GM19395 (cell line): Measurements from ENCODE around the gene SNAI1.
"Not testable (repeated sequence)": the region's sequence is repeated elsewhere in the genome, so short reads cannot be mapped to it uniquely, and the experiment has no call there.

Experiments
- ATAC-seq: cut with Tn5 transposase; IDR thresholded peaks from one replicate; pipeline ENCODE4 v1.9.1; 2021; ENCODE audit warnings: mild to moderate bottlenecking, moderate library complexity; ENCODE audit not compliant: unreplicated experiment

SNAI1 gene

DNA sequence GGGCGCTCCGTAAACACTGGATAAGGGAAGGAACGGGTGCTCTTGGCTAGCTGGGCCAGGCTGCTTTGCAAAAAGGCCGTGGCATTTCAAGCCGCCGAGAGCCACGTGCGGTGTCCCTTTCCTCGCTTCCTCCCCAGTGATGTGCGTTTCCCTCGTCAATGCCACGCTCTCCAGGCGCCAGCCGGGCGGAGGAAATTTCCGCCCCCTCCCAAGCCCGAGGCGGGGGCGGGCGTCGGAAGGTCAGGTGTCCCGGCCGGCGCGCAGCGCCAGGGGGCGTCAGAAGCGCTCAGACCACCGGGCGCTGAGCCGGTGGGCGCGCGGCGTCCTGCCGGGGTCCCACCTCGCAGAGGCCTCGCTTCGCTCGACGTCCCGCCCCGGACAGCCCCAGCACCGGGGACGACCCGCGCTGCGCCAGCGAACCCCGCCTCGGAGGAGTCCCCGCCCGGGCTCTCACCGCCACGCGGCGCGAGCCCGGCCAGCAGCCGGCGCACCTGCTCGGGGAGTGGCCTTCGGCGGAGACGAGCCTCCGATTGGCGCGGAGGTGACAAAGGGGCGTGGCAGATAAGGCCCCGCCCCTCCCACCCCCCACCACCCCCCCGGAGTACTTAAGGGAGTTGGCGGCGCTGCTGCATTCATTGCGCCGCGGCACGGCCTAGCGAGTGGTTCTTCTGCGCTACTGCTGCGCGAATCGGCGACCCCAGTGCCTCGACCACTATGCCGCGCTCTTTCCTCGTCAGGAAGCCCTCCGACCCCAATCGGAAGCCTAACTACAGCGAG, at the start of gene SNAI1:
TSS of gene SNAI1 (plus strand) at position 635 of the 777 bp plus-strand sequence. CDS start at position 715, 80 bp downstream.
- ATAC-seq = no peak

DNA sequence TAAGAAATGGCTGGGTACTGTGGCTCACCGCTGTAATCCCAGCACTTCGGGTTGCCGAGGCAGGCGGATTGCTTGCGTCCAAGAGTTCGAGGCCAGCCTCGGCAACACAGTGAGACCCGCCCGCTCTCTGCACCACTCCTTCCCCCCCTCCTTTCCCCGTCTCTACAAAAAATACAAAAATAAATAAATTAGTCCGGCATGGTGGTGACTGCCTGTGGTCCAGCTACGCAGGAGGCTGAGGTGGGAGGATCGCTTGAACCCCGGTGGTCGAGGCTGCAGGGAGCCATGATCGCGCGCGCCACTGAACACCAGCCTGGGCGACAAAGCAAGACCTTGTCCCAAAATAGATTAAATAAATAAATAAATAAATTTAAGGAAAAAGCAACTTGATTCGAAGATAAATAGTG, 47.0 kb upstream of the SNAI1 start:
- no peak for ATAC-seq

DNA sequence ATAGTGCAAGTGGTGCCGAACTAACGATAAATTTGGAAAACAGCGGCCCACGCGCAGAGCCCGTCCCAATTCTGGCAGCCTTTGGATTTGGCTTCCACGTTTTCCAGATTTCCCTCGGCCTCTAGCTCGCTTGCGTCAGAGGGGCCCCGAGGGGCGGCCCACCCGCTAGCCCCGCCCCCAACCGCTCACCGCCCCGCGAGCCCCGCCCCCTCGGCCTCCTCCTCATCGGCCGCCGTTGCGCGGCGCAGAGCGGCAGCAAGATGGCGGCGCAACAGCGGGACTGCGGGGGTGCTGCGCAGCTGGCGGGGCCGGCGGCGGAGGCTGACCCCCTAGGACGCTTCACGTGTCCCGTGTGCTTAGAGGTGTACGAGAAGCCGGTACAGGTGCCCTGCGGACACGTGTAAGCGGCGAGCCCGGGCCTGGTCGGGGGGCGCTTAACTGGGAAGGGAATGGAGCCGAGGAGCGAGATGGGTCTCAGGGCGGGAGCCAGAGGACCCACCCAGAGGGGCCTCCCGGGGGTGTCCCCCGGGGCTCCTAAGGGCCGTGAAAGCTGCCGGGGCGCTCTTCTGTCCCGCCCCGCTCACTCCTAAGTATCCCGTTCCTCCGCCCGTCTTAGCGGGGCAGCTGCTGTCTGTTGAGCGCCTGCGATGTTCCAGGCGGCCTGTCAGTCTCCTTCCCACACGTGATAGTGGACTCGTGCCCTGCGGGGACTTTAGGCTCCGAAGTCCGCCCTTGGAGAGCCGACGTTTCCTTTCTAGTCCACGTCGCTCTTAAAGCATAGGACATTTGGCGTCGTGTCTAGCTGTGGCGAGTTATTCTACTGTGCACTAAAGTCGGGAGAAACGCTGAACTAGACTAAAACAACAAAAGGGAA, 46.4 kb upstream of the SNAI1 start, which contains the start of gene RNF114:
TSS of gene RNF114 (plus strand) at position 245 of the 874 bp plus-strand sequence. CDS start at position 261, 16 bp downstream.
- ATAC-seq = peak; percentile 64

DNA sequence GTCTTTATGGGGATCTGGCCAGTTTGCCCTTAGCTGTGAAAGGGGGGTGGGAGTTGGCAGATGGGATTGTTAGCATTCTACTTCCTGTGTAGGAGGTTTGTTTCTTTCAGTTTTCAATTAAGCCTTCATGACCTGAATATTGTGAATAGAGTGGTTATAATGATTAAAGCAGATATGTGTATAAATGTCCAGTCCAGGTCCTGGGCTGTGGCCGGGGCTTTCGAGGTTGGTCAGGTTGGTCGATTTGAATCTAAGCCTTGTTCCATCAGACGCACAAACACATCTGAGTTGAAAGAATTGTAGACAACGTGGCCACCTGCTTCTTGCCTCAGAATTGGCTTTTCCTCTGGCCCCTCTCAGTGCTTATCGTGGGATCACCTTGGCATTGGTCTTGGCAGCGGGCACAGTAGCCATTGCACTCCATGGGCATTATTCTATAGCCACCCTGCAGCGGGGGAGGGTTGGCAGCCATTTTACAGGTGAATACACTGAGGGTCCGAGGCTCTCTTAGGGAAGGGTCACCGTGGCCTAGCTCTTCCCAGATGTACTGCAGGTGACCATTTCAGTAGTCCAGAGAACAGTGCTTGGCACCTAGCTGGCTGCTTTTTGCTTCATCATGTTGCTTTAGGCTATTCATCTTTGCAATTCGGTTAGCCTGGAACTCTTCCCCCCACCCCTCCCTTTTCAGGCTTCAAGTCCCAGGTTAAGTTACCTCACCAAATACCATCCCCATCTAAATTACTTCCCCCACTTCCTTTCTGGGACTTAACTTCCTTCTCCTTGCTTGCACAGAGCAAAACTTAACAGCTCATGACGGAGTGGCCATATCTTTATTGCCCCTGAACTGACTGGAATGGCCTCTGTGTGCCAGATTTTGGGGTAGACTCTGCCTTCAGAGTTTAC, 45.5 kb upstream of the SNAI1 start:
- ATAC-seq = no peak

DNA sequence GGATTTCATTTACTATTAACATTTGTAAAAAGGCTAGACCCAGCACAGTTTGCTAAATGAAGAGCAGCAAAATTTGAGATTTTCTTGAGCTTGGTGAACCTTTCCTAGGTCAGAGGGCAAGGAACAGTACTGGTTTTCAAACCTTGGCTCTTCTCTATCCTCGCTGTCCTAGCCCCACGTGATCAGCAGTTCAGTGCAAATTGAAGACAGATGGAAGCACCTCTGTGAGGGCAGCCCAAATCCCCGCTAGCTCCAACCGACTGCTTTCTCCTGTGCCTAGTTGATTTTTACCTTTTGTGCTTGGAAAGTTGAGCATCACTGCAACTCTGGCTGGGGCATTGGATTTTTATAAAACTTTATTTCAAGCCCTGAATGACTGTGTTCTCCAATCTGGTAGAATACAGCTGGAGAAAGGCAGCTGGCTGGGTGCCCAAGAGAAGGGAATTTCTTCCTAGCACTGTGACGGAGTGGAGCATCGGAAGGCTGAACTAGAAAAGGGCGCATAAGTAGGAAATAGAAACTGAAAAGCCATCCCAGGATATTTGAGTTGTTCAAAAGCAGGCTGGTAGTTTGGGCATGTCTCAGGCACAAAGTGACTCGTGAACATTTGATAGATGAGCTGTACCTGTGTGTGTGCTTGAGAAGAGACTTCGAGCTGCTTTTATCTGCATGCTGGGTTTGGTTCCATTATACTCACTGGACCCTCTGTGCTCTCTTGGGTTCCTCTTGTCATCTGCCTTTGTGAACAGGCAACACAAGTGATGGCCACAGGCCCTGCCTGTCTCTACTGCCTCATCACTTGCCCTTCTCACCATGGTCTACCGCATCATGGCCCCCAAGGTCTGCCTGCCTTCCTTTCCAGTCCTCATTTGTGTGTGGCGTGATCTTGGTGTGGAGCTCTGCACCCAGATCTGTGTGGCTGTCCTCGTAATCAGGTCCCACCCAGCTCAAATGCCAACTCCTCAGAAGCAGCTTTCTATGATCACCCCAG, 44.3 kb upstream of the SNAI1 start:
- no peak for ATAC-seq

DNA sequence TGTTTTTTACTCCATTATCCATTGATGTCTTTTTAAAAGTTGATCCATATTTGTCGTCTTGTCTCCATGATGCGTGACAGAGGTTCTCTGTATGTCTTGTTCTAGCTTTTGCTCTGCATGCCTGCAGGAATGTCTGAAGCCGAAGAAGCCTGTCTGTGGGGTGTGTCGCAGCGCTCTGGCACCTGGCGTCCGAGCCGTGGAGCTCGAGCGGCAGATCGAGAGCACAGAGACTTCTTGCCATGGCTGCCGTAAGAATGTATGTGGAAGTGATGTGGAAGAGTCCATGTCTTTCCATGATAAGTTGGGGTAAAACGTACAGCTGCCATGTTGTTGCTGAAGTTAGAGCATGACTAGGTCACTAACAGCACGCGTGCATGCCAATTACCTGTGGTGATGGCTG, 41.3 kb upstream of the SNAI1 start:
- ATAC-seq = no peak

DNA sequence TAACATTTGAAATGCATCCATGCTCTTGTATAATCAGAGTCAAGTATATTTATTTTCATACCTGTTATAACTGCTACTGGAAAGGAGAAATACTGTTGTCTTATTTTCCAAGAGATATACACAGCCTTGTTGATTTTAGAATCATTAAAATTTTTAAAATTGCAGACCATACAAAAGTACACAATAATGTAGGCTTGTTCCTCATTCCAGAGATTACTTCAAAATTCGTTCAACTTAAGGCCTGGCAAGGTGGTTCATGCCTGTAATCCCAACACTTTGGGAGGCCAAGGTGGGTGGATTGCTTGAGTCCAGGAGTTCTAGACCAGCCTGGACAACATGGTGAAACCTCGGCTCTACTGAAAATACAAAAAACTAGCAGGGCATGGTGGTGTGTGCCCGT, 40.5 kb upstream of the SNAI1 start:
- no peak for ATAC-seq

DNA sequence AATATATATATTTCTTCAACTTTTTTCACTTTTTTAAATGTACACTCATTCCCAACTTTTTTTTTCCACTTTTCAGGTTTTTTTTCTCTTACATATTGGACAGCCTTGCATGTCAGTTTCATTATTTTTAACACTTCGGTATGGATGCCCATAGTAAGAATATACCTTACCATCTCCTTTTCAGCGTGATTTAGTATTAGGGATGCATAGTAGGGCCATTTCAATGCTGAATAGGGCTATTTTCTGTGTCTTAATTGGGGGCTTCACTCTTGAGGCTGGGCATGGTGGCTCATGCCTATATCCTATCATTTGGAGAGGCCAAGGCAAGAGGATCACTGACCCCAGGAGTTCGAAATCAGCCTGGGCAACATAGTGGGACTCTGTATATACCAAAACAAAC, 39.8 kb upstream of the SNAI1 start:
- no peak for ATAC-seq

DNA sequence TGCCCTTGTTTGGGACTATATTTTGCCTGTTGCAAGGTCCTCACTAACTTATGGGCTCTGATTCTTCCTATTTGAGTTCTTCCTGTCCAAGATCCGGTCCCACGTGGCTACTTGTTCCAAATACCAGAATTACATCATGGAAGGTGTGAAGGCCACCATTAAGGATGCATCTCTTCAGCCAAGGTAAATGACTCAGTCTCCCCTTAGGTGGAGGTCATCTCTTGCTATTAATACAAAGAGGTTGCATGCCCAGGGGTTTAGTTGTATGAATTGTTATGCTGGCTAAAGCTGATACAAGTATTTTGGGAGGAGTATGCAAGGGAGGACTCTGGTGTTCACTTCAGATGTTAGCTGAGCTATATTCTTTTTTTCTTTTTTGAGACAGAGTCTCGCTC, 37.5 kb upstream of the SNAI1 start:
- no peak for ATAC-seq

DNA sequence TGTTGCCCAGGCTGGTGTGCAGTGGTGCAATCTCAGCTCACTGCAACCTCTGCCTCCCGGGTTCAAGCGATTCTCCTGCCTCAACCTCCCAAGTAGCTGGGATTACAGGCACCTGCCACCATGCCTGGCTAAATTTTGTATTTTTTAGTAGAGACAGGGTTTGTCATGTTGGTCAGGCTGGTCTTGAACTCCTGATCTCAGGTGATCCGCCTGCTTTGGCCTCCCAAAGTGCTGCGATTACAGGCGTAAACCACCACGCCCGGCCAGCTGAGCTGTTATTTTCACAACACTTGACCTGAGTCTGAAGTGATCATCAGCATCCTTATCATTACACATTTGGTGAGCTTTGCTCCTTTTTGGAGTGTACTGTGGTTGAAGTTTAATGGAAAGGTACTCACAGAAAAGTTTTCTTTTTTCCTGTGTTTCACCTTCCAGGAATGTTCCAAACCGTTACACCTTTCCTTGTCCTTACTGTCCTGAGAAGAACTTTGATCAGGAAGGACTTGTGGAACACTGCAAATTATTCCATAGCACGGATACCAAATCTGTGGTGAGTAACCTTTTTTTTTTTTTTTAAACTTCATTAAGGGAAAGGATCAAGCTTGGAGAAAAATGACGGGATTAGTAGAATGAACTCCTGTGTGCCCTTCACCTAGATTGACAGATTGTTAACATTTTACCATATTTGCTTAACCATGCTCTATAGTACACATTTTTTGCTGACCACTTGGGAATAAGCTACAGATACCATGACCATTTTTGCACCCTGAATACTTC, 36.9 kb upstream of the SNAI1 start:
- ATAC-seq = no peak

DNA sequence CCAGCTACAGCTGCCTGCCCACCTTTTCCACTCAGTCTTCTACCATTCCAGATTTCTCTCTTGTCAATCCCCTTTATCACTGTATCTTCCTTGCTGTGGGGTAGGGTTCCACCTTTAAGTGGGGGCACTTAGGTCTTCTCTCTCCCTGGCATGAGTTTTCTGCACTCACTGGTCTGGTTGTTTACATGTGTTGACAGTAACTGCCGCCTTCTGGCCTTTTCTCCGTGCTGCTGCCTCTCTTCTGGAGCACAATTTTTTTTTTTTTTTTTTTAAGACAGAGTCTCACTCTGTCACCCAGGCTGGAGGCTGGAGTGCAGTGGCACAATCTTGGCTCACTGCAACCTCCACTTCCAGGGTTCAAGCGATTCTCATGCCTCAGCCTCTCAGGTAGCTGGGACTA, 34.6 kb upstream of the SNAI1 start:
- ATAC-seq = no peak

DNA sequence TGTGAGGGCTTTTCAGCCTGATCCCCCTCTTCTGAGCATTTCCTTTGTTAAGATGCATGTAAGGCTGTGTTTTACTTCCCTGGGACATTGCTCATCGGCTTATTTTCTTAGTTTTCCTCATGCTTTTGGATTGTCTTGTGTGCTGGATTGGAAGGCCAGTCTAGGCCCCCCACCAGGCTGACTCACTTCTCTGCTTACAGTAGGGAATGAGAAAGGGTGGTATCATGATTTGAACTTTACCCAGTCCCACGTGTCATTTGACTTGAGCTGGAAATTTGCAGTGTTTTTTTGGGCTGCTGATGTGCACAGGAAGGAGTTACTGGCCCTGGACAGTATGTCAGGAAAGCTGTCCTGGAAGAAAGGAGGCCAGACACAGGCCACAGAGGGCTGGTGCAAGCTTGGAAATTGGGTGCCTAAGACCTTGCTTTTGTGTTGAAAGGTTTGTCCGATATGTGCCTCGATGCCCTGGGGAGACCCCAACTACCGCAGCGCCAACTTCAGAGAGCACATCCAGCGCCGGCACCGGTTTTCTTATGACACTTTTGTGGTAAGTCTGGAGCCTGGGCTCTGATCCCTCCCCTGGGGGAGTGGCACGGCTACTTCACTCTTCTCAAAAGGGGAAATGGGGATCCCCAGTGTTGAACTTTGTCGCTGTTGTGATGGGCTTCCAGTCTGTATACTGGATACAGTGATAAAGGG, 33.8 kb upstream of the SNAI1 start:
- no peak for ATAC-seq

DNA sequence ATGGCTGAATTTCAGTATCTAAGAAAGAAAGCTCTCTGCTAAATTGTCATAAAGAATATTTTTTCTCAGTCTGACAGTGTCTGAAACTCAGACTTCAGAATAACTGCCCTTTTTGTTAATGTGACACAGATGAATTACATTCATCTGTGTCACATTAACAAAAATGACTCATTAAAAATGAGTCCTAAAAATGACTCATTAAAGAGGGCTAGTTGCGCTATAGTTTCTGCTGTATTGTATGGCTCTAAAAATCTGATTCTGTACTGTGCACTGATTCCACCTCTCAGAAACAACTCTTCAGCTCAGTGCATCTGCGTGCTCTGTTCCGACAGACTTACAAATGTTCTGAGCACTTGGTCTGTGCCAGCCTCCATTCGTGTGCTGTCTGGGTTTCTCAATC, 31.6 kb upstream of the SNAI1 start:
- ATAC-seq = no peak

DNA sequence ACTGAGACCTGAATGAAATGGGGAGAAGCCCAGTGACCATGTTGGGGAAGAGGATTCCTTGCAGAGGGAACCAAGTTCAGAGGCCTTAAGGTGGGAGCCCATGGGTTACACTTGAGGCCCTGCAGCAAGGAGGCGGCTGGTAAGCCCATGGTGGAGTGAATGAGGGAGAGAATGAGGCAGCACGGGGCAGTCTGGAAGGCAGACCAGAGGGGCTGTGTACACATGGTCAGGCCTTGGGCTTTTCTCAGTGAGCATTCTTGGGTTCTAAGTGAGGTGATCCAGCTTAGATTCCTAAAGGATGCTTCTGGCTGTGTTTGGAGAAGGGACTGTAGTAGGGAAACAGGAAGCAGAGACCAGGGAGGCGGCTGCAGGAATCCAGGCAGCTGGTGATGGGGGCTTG, 27.6 kb upstream of the SNAI1 start:
- no peak for ATAC-seq

DNA sequence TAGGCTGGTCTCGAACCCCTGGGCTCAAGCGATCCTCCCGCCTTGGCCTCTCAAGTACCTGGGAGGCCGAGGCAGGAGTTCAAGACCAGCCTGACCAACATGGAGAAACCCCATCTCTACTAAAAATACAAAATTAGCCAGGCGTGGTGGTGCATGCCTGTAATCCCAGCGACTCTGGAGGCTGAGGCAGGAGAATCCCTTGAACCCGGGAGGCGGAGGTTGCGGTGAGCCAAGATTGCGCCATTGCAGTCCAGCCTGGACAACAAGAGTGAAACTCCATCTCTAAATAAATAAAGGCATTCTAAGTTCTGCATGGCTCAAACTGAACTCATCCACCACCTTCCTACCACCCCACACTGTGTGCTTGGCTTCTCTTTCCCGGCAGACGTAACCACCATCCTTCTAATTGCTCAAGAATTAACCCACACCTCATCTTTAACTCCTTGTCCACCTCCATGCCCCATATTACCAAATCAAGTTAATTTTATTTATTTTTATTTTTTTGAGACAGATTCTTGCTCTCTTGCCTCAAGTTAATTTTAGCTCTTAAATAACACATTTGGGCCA, 26.9 kb upstream of the SNAI1 start:
- ATAC-seq = not testable (repeated sequence)

DNA sequence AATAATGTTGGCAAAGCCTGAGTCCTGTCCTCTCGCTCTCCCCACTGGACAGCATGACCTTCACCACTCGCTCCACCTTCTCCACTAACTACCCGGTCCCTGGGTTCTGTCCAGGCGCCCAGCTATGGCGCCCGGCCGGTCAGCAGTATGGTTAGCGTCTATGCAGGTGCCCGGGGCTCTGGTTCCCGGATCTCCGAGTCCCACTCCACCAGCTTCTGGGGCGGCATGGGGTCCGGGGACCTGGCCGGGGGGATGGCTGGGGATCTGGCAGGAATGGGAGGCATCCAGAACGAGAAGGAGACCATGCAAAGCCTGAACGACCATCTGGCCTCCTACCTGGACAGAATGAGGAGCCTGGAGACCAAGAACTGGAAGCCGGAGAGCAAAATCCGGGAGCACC, 26.1 kb upstream of the SNAI1 start:
- no peak for ATAC-seq

DNA sequence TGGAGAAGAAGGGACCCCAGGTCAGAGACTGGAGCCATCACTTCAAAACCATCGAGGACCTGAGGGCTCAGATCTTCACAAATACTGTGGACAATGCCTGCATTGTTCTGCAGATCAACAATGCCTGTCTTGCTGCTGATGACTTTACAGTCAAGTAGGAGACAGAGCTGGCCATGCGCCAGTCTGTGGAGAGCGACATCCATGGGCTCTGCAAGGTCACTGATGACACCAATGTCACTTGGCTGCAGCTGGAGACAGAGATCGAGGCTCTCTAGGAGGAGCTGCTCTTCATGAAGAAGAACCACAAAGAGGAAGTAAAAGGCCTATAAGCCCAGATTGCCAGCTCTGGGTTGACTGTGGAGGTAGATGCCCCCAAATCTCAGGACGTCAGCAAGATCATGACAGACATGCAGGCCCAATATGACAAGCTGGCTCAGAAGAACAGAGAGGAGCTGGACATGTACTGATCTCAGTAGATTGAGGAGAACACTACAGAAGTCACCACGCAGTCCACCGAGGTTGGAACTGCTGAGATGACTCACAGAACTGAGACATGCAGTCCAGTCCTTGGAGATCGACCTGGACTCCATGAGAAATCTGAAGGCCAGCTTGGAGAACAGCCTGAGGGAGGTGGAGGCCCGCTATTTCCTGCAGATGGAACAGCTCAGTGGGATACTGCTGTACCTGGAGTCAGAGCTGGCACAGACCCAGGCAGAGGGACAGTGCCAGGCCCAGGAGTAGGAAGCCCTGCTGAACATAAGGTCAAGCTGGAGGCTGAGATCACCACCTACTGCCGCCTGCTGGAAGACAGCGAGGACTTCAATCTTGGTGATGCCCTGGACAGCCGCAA, 25.5 kb upstream of the SNAI1 start:
- ATAC-seq = not testable (repeated sequence)
